Measurements from ENCODE around the gene ABTB2. TPM values are rescaled to one million over a fixed set of nuclear protein-coding genes. Genes with fewer than 3 reads are reported as not detected.

The ABTB2 gene
- total RNA-seq, 1 donor from 2014 or later: 3.5 TPM

DNA sequence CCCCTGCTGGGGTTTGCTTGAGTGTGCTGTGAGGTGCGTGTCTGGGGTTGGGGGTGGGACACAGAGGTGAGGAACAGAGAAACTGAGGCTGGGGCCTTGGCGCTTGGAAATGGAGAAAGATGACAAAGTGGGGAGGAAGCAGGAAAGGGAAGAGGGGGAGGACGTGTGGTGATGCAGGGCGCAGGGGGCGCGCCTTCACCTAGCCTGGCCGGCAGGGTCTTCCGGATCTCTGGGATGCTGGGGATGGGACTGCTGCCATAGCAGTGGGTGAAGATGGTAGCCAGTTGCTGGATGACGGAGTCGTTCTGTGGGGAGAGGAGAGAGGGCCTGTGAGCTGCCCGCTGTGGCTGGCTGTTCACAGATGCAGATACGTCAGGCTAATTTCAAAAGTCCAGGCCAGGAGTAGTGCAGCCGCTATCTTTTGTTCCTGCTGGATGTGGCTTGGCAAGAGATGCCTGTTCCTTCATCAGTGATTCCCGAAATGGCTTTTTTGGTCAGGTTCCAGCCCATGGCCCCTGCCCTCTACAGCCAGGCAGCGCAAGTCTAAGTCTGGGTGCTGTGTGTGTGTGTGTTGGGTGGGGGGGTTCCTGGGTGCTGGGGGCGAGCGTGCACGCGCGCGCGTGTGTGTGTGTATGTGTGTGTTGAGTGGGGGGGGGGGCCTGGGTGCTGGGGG, 197.6 kb downstream of the ABTB2 start:
- no peak for DNase-seq (ENCODE audit: extremely low read depth, low read depth, low spot score)

DNA sequence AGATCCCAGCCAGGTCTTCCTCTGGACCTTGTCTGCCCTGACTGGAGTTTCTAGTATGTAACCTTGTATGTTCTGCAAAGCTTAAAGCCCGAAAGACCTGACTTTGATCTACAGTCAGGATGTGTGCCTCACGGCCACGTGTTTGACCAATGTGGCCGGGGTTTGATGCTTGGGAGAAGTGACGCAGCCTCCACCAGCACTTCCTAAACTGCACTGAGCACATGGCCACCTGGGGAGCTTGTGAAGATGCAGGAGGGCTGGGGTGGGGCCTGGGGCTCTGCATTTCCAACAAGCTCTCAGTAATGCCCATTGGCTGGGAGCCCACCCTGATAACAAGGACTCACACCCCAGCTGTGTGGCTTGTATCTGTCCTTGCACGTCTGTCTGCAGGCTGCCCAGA, 199.1 kb downstream of the ABTB2 start:
- DNase-seq (ENCODE audit: extremely low read depth, low read depth, low spot score): no peak

DNA sequence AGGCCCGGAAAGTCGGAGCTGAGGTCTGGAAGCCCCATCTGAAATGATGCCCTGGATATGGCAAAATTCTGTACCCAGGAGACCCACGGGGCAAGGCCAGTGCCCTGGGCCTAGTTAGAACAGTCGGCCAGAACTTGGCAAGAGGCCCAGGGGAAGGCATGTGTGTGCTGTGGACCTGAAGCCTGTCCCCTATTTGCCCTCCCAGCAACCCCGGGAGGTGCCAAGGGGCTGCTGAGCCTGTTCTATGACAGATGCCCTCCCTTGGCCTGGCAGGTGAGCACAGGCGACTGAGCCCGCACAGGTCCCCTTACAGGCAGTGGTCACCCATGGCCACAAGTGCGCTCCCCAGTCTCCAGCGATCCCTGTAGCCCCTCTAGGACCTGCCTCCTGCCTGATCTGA, 200.6 kb downstream of the ABTB2 start:
- DNase-seq (ENCODE audit: extremely low read depth, low read depth, low spot score): no peak

DNA sequence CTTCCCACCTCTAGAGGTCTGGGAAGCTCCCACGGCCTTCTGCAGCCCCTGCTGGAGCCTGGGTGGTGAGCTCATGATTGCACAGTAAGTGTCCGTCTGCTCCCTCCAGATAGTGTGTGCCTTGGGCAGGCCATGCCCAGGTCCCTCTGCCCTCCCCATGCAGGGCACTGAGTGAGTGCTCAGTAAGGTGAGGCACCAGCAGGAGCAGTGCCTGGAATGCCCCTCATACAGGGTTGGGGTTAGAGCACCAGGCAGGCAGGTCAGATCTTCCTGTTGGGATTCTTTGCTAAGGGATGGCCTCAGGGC, 202.1 kb downstream of the ABTB2 start:
- DNase-seq (ENCODE audit: extremely low read depth, low read depth, low spot score): no peak

DNA sequence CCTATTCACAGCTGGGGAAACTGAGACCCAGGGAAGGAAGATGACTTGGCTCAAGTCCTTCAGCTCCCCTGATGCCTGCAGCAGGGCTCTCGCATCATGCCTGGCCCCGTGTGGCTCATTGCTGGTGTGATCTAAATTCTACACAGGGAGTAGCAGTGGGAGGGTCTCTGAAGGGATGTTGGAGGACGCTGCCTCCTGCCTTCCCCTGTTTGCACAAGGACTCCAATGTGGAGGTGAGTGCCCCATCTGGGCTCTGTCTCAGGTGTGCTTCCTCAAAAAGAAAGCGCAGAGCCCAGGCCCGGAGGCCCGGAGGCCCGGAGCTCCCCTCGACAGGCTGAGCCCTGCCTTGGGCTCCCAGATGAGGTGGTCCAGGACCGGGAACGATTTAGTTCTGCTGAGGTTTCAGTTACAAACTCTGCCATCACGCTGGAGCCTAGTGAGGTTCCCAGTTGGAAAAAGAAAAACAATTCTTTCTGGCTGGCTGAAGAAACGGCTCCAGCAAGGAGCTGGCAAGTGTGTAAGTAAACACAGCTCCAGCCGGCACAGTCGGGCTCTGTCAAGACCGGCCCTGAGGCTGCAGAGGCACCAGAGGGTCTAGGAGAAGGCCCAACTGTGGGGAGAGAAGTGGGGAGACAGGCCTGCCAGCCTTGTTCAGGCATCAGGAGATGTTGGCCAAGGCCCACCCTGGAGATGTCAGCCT, 202.6 kb downstream of the ABTB2 start:
- no peak for DNase-seq (ENCODE audit: extremely low read depth, low read depth, low spot score)

DNA sequence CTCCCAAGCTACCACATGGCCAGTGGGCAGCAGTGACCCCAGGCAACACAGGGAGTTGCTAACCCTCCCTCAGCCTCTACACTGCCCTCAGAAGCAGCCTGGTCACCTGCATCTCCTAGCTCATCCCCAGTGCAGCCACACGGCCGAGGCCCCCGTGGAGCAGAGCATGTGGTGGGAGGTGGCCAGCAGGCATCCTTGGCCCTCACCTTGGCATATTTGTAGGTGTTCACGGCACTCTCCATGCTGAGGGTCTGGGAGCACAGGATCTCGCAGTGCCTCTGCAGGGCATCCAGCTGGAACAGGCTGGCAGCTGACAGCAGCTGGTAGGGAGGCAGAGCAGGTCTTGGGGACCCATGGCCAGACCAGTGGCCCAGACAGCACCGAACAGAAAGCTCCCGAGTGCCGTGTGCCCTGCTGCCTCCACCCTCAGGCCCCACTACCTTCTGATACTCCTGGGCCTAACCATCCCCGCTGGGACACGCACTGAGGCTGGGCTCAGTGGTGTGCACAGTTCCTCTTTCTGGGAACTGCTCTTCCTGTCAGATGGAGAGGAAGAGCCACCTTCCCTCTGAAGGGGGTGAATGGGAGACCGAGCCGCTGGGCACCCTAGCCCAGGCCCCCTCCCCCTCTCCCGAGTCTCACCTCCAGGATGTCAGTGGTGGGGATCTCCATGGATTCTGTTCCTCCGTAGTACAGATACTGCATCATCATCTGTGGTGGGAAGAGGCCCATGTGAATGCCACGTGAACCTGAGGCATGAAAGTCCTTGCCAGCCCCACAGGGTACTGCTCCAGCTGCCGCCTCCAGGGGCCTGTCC, 203.5 kb downstream of the ABTB2 start:
- no peak for DNase-seq (ENCODE audit: extremely low read depth, low read depth, low spot score)

DNA sequence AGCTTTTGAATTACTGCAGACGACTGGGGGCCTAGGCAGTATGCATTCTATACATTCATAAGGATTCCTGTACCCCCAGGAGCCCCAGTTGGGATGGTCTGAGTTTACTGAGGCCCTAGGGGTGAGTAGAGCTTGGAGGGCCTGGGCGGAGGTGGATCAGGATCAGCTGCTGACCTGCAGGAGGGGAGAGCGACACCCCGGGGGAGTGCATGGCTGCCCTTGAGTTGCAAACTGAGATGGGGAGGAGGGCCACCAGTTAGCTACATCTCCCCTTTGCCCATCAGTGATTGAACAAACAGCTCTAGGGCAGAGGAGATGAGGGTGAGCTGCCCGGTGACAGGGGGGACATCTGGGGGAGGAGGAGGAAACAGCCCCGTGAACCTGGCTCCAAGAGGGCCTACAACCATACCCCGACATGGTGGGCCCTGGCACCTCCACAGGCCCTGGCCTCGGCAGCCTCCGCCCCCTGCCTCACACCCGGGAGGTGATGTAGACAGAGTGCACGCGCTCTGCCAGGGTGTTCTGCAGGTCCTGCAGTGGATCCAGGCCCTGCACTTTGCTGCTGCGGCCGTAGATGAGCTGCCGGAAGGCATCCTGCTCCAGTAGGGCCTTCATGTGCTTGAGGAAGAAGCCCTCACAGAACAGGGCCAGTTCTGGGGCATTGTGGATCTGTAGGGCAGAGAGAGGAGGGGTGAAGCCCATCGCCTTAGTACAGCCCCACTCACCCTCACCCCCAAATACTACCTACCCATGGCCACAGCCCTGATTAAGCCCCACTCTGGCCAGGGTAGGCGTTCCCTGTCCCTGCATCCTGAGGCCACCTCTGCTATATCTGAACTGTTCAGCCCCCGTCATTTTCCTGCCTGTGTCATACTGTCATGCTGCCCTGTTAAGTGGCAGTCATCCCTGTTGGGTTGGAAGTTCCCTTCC, 205.6 kb downstream of the ABTB2 start:
- no peak for DNase-seq (ENCODE audit: extremely low read depth, low read depth, low spot score)

DNA sequence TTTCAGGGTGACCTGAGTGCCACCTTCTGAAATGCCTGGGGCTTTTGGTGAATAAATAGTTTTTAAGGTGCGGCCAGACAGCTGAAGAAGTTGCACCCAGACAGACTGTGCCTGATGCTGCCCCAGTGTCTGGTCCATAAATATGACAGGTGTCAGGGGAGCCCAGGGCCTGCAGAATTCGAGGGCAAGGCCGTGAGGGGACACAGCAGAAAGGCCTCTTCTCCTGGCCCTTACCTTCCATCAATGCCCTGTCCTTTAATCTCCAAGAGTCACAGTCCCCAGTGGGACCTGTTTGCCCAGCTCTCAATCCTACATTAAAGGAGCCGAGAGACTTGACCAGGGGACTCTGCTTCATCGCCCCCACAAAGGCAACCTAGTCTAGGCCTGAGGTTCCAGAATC, 206.6 kb downstream of the ABTB2 start:
- no peak for DNase-seq (ENCODE audit: extremely low read depth, low read depth, low spot score)

DNA sequence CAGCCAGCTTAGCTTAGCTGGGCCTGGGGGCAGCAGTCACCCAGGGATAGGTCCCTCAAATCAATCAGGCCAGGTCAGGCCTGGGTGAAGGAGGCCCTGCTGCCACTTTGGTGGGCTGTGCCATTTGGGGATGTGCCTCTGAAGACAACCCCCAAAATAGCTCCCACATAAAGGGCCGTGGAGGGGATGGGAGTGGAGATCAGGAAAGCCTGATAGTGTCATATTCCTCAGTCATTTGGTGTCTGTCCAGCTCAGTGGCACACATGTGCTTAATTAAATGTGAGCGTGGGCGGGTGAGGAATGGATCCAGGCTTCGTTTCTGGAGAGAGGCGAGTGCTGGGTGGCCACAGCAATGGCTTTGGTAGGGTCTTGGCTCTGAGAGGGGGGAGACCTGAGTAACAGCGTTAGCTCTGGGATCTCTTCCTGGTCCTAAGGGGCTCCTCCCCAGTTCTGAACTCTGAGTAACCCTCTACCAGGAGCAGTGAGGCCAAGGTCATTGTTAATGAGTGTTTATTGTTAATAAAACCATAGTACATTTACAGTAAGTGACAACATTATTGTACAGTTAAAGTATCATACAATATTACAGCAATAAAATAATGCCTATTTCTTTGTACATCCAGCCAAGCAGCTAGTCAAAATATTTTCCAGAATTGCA, 207.2 kb downstream of the ABTB2 start:
- DNase-seq (ENCODE audit: extremely low read depth, low read depth, low spot score): no peak

DNA sequence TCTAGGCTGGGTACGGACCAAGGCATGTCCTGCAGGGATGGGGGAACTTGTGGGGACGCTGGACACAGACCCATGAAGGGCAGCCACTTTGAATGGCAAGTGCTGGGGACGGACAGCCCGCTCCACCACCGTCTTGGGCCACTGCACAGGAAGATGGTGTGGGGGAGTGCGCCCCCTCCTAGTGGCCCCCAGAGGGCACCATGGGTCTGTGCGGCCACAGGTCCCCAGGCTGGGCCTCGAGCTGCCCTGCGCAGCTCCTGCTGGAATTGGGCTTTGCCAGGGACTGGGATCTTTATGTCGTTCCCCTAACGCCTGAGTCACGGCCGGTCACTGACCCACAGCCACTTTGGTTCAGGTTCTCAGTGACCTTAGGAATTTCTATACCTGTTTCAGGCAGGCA, 208.0 kb downstream of the ABTB2 start:
- no peak for DNase-seq (ENCODE audit: extremely low read depth, low read depth, low spot score)

DNA sequence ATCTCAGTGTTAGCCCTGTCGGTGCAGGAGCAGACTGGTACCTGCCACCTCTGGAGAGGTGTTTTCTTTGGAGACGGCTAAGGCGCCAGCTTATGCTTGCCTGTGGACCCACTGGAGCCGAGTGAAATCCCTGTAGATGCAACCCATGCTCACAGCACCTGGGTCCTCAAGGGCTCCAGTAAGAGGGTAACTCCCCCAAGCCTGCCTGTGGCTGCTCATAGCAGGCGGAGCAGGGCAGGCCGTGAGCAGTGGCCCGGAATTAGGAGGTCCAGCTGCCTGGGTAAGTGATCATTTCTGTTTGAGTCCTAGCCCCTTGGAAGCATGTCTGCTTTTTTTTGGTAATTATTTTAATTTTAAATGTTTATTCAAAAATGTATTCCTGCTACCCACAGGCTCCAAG, 208.5 kb downstream of the ABTB2 start:
- no peak for DNase-seq (ENCODE audit: extremely low read depth, low read depth, low spot score)

DNA sequence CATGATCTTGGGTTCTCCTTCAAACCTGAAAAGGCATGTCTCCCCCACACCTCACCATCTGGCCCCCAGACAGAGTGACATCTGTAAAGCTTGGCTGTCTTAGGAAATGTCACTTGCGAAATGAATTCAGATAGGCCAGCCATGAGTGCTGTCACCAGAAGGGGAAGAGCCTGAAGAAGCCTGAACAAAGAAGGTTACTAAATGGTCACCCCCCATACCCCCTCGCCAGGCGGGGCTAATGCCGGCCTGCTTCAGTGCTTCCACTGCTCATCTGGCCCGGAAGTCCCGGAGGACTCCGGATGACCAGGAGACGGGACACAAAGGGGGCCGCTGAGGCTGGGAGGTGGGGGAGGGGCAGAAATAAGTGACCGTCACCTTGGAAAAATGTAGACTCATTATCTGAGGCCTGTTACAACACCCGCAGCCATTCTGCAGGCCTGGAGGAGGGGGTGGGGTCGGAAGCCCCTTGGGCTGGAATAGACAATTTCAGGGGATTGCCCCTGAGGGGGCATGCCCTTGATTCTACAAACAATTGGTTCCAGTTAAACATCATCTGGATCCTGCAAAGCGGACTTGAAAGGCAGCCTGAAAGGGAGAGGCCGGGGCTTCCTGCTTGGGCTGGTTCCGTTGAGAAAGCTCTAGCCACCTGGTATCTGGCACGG, 209.2 kb downstream of the ABTB2 start:
- no peak for DNase-seq (ENCODE audit: extremely low read depth, low read depth, low spot score)

DNA sequence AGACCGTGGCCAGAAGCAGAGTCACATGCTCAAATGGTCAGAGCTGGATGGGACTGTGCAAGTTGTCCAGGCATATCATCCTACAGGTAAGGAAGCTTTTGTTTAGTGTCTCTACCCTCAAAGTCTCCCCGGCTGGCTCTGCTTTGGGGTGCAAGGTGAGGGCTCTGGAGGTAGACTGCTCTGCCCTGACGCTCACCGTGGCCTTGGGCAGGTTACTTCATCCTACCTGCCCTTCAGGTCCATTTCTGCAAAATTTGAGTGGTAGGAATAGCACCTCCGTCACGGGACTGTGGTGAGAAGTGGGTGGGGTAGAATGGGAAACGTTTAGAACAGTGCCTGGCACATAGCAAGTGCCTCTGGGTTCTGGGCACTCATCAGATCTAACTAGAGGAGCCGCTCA, 210.2 kb downstream of the ABTB2 start:
- no peak for DNase-seq (ENCODE audit: extremely low read depth, low read depth, low spot score)

DNA sequence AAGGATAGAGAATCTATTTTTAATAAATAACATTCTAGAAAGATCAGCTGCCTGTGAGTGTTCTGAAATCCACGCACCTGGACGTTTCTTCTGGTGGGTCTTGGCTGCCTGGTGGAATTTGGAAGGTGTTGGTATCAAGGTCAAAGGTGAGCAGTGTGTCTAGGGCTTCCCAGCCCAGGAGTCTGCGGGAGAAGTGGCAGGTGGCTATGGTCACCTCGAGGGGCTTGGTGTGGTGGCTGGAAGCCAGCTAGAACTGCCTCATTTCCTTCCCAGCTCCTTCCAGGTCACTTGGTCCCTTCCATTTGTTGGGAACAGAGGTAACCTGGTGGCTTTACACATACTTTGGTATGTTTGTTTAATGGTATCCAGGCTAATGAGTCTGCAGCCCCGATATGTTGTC, 210.9 kb downstream of the ABTB2 start:
- no peak for DNase-seq (ENCODE audit: extremely low read depth, low read depth, low spot score)

DNA sequence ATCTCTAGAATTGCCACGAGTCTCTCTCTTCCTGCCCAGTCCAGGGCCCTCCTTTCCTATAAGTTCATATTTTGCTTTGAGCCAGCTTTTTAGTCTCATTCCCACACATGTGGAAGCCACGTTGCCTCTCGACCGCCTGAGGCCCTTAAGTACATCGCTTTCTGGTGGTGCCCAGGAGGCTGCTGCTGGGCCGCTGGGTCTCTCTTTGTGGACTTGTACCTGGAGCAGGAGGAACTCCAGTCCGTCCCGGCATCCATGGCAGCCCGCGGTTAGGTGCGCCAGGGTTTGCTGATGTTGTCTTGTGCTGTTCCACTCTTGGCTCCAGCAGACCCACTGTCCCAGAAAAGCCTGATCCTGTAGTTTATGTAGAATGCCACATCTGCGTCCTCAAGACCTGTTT, 211.4 kb downstream of the ABTB2 start:
- no peak for DNase-seq (ENCODE audit: extremely low read depth, low read depth, low spot score)

DNA sequence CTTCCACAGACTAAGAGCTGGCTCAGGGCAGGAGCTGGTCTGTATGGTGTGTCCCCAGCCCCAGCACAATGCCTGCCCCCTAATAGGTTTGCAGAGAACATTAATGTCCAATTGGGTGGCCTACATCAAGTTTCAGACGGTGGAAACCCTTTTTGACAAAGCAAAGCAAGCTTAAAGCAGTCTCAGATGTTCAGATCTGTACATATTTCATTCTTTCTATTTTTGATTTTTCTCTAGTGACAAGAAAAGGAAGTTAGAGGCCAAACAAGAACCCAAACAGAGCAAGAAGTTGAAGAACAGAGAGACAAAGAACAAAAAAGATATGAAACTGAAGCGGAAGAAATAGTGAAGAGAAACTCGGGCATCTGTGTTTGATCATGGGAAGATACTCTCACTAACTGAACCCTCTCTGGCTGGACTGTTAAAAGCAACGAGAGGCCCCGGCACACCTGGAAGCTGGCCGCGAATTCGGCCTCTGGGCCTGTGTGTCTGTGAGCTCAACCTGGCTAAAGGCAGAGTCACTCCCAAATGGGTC, 211.9 kb downstream of the ABTB2 start:
- DNase-seq (ENCODE audit: extremely low read depth, low read depth, low spot score): no peak

DNA sequence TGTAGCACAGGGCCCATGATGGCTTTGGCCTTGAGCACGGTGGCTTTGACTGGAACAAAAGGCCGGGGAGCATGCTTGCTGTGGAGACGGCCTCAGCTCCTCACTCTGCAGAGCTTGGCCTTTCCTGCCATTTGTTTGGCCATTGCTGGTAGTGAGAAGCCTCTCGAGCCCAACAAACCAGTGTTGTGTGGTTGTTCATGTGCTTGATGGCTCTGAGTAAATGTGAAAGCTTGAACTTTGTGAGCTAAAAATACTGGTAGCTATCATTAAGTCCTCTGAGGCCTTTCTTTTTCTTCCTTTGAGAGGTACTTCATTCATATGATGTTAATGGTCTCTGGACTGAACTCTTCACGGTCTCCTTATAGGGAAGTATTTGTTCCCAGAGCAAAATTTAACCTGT, 212.7 kb downstream of the ABTB2 start:
- DNase-seq (ENCODE audit: extremely low read depth, low read depth, low spot score): no peak

DNA sequence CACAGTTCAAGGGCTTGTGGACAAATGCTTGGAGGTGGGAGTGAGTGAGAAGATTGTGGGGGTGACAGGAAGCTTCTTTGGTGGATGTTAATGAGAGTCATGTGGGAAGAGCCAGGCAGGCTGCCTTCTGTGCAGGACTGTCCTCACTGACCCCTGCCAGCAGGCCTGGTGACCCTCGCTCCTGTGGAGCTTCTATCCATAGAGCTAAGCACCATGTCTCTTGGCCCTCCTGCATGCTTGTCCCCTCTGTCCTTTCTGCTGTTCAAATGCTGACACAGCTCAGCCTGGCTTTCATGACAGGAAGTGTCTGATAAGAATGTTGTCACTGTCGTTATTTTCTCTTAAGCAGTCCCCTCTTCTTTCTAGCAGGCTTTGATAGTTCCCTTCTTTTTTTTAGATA, 214.8 kb downstream of the ABTB2 start:
- DNase-seq (ENCODE audit: extremely low read depth, low read depth, low spot score): no peak

DNA sequence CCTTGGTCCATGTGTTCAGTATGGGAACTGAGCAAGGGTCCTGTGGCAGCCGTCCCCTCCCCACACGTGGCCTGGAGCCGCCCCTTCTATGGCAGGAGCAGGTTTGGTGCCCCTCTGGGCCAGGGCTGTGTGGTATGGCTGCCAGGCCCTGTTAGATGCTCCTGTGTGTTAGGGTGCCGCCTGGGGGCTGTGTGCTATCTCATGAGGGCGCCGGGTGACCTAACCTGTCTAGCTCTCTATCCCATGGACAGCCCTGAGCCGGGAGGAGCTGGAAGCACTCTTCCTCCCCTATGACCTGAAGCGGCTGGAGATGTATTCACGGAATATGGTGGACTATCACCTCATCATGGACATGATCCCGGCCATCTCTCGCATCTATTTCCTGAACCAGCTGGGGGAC, 217.7 kb downstream of the ABTB2 start:
- DNase-seq (ENCODE audit: extremely low read depth, low read depth, low spot score): no peak

DNA sequence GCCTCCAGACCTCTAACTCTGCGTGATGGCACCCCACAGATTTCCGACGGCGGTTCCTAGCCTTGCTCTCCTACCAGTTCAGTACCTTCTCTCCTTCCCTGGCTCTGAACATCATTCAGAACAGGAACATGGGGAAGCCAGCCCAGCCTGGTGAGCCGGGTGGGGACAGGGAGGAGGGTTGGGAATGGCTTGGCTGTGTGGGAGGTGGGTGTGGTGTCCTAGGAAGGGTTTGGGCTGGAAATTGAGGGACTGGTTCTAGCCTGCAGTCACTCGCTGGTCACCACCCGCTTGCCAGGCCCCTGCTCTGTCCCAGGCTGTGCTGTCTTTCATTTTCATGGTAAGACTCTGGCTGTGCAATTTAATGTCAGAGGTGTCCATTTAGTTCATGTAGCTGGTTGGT, 218.5 kb downstream of the ABTB2 start:
- DNase-seq (ENCODE audit: extremely low read depth, low read depth, low spot score): no peak
